HUES64 (cell line): ENCODE results near the gene PODN.

ENCODE experiments used
- H3K27ac ChIP-seq: 2 replicates; pipeline ENCODE4 v1.7.0; 2013; ENCODE audit warnings: low read depth, low read length, inconsistent platforms
- H3K27me3 ChIP-seq: 2 replicates; pipeline ENCODE4 v1.6.1; 2013; ENCODE audit warnings: mild to moderate bottlenecking, low read length; ENCODE audit not compliant: insufficient read depth
- H3K36me3 ChIP-seq: 2 replicates; pipeline ENCODE4 v1.6.1; 2013; ENCODE audit warnings: mild to moderate bottlenecking, low read length; ENCODE audit not compliant: insufficient read depth
- H3K4me1 ChIP-seq: 2 replicates; pipeline ENCODE4 v1.6.1; 2013; ENCODE audit warnings: mild to moderate bottlenecking, low read length, moderate library complexity; ENCODE audit not compliant: insufficient read depth
- H3K4me3 ChIP-seq: 2 replicates; pipeline ENCODE4 v1.5.1; 2013; ENCODE audit warnings: mild to moderate bottlenecking, low read length, moderate library complexity
- H3K9ac ChIP-seq: 2 replicates; pipeline ENCODE4 v1.6.1; 2013; ENCODE audit warnings: mild to moderate bottlenecking, low read depth, low read length
- H3K9me3 ChIP-seq: 2 replicates; pipeline ENCODE4 v1.6.1; 2013; ENCODE audit warnings: low read depth, low read length; ENCODE audit not compliant: insufficient read depth
- WGBS: fragments of 150-250, 120-280 bp; methylation state at CpG from one replicate; pipeline ENCODE4 v1.1.7; 2013; ENCODE audit warnings: missing lambda C conversion rate; 5-methylcytosine and 5-hydroxymethylcytosine counted together

PODN gene

GRCh38 chr1:53068314-53069099 is 6.5 kb downstream of the PODN start:
- no peak overlapping the region for H3K4me3 ChIP-seq
- WGBS, result 90% methylated on average over 7 of the region's 7 CpGs
- H3K9me3 ChIP-seq, result no peaks in the 10 kb centered on the region
- H3K36me3 ChIP-seq, result no peaks in the 10 kb centered on the region
- no peaks in the 10 kb centered on the region for H3K4me1 ChIP-seq
- H3K27ac ChIP-seq, result no peak overlapping the region
- no peak overlapping the region for H3K9ac ChIP-seq
- peaks cover 15% of the 10 kb centered on the region for H3K27me3 ChIP-seq

DNA sequence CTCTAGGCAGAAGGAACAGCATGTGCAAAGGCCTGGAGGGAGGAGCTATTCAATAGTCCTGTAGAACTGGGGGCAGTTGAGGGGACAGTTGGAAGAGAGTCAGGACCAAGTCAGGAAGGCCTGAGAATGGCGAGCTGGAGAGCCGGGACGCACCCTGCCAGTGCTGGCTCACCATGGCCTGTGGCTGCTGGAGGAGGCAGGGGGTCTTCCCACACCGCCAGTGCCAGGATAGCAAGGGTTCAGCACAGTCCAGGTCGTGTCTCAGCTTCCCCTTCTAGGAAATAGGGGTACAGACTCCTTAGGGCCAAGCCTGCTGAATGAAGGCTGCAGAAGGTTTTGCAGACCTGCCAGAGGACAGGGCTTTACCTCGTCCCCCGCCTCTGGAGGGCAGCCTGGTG is 7.3 kb downstream of the PODN start:
- 89% methylated on average over 7 of the region's 7 CpGs for WGBS
- no peaks in the 10 kb centered on the region for H3K36me3 ChIP-seq
- H3K27ac ChIP-seq, result no peak overlapping the region
- no peaks in the 10 kb centered on the region for H3K9me3 ChIP-seq
- H3K27me3 ChIP-seq, result peaks cover 8% of the 10 kb centered on the region
- no peaks in the 10 kb centered on the region for H3K4me1 ChIP-seq
- no peak overlapping the region for H3K4me3 ChIP-seq
- H3K9ac ChIP-seq, result no peak overlapping the region

DNA sequence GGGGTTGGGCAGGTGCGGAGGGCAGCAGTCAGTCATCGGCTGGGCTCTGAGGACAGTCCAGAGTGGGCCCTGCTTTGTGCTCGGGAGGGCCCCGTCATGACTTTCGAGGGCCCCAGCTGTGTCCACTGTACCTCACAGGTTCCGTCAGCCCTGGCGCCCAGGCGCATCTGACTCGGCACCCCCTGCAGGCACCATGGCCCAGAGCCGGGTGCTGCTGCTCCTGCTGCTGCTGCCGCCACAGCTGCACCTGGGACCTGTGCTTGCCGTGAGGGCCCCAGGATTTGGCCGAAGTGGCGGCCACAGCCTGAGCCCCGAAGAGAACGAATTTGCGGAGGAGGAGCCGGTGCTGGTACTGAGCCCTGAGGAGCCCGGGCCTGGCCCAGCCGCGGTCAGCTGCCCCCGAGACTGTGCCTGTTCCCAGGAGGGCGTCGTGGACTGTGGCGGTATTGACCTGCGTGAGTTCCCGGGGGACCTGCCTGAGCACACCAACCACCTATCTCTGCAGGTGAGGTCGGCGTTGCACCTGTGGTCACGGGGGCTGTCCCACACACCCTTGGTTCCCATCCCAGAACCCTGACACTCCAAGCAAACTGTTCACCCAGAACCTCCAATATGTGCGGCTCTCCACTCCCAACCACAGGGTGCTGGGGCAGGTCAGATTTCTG is 7.8 kb downstream of the PODN start:
- 89% methylated on average over 31 of the region's 31 CpGs for WGBS
- no peak overlapping the region for H3K4me3 ChIP-seq
- no peak overlapping the region for H3K27ac ChIP-seq

GRCh38 chr1:53070621-53071020 is 8.6 kb downstream of the PODN start:
- H3K4me3 ChIP-seq, result no peak overlapping the region
- H3K36me3 ChIP-seq, result no peaks in the 10 kb centered on the region
- WGBS, result 97% methylated on average over 12 of the region's 12 CpGs

More for the DNA sequence above, 7.8 kb downstream of the PODN start:
- Histone ChIP-seq H3K36me3 (no peaks in the 10 kb centered on the region), H3K27me3 (peaks cover 2% of the 10 kb centered on the region), H3K9ac (no peak overlapping the region), H3K9me3 (no peaks in the 10 kb centered on the region), H3K4me1 (no peaks in the 10 kb centered on the region)

DNA sequence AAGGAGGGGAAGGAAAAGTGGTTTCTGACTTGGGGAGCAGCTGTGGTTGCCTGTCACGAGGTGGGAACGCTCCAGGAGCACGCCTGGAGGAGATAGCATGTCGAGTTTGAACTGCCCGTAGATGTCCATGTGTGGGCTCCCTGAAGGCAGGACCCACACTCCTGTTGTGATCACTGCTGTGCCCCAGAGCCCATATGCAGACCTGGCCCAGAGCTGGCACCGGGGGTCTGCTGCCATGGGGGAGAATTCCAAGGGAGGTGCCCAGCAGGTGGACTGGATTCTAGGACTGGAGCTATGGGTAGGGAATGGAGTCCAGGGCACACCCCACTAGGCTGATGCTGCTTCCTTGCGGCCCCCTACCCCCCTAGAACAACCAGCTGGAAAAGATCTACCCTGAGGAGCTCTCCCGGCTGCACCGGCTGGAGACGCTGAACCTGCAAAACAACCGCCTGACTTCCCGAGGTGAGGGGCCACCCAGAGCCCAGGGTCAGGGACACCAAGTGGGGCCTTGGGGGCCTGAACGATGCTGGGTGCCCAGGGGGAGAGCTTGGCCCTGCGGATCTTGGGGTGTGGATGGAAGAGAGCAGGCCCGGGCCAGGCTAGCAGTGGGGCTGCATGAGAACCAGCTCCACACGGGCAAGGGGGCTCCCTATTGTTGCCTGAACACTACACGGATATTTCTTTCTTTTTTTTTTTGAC is 9.3 kb downstream of the PODN start:
- Histone ChIP-seq H3K4me3 (no peak overlapping the region), H3K9ac (no peak overlapping the region), H3K9me3 (no peaks in the 10 kb centered on the region), H3K27ac (no peak overlapping the region), H3K4me1 (no peaks in the 10 kb centered on the region), H3K36me3 (no peaks in the 10 kb centered on the region), H3K27me3 (no peaks in the 10 kb centered on the region)
- WGBS, result 83% methylated on average over 16 of the region's 17 CpGs

More at GRCh38 chr1:53070621-53071020, 8.6 kb downstream of the PODN start:
- no peaks in the 10 kb centered on the region for H3K9me3 ChIP-seq
- no peak overlapping the region for H3K9ac ChIP-seq
- H3K4me1 ChIP-seq, result no peaks in the 10 kb centered on the region
- H3K27ac ChIP-seq, result no peak overlapping the region
- H3K27me3 ChIP-seq, result no peaks in the 10 kb centered on the region

- Histone ChIP-seq H3K27ac (no peak overlapping the region), H3K27me3 (no peaks in the 10 kb centered on the region), H3K9ac (no peak overlapping the region), H3K9me3 (no peaks in the 10 kb centered on the region), H3K4me1 (no peaks in the 10 kb centered on the region), H3K36me3 (no peaks in the 10 kb centered on the region), H3K4me3 (no peak overlapping the region)
- no CpG with 5 or more reads among the region's 1 CpG for WGBS
These were observed 9.9 kb downstream of the PODN start for GRCh38 chr1:53071915-53072314.

DNA sequence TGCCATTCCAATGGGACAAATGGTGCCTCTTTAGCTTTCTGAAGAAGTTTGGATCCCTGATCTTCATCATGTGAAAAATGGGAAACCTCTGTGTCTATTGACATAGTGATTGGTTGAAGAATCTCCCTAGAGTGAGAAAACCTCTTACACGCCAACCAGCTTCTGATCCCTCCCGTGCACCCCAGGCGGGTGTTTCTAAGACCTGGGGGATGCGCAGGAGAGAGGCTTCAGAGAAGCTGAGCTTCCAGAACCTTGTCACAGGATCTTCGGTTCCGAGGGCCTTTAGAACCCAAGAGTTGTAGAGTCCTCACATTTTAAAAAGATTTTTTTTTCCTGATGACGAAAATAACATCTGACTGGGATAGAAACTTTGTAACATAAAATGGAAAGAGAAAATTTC is 11.3 kb downstream of the PODN start:
- Histone ChIP-seq H3K27me3 (no peaks in the 10 kb centered on the region), H3K9ac (no peak overlapping the region), H3K36me3 (no peaks in the 10 kb centered on the region), H3K4me3 (no peak overlapping the region), H3K9me3 (no peaks in the 10 kb centered on the region), H3K4me1 (no peaks in the 10 kb centered on the region), H3K27ac (no peak overlapping the region)
- WGBS, result 97% methylated on average over 6 of the region's 7 CpGs

GRCh38 chr1:53073868-53074311 is 11.9 kb downstream of the PODN start:
- H3K4me1 ChIP-seq, result no peaks in the 10 kb centered on the region
- no peak overlapping the region for H3K27ac ChIP-seq
- H3K27me3 ChIP-seq, result no peaks in the 10 kb centered on the region
- H3K9ac ChIP-seq, result no peak overlapping the region
- H3K9me3 ChIP-seq, result no peaks in the 10 kb centered on the region
- H3K4me3 ChIP-seq, result no peak overlapping the region
- no peaks in the 10 kb centered on the region for H3K36me3 ChIP-seq
- 90% methylated on average over 10 of the region's 10 CpGs for WGBS

DNA sequence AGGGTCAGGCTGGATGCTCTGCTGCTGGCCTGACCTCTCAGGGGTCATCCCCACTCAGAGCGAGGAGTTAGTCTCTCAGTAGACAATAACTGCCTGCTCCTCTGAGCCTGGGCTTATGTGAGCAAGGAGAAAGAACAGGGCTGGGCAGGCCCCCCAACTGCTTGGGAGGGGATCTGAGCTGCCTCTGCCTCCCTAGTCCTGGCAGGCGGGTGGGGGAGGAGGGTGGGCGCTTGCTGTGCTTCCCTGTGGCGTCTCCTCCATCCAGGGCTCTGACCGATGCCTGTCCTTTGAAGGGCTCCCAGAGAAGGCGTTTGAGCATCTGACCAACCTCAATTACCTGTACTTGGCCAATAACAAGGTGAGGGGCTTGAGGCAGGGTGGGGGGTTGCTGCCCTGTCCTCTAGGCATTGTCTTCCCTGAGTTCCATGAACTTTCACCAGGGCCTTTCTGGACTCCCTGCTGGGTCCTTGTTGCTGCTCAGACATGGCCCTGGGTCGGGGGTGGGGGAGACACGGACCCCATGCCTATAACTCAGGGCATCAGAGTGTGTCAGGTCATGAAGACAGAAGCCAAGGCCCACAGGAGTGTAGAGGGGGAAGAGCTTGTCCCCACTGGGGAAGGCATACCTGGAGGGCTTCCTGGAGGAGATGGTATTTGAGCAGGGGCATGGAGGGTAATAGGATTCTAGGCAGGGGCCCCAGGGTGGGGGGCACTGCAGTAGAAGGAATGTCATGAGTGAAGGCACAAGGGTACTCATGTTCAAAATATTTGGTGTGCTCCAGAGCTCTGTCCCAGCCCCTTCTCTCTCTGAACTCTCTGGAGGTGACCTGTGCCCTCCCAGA is 12.5 kb downstream of the PODN start:
- Histone ChIP-seq H3K36me3 (no peaks in the 10 kb centered on the region), H3K4me3 (no peak overlapping the region), H3K27me3 (no peaks in the 10 kb centered on the region), H3K4me1 (no peaks in the 10 kb centered on the region), H3K27ac (no peak overlapping the region), H3K9ac (no peak overlapping the region), H3K9me3 (no peaks in the 10 kb centered on the region)
- 91% methylated on average over 8 of the region's 8 CpGs for whole genome bisulfite sequencing

GRCh38 chr1:53075206-53075605 is 13.2 kb downstream of the PODN start:
- Histone ChIP-seq H3K9ac (no peak overlapping the region), H3K4me1 (no peaks in the 10 kb centered on the region), H3K36me3 (no peaks in the 10 kb centered on the region), H3K27me3 (no peaks in the 10 kb centered on the region), H3K9me3 (no peaks in the 10 kb centered on the region), H3K4me3 (no peak overlapping the region), H3K27ac (no peak overlapping the region)
- WGBS, result 94% methylated on average over 4 of the region's 4 CpGs
